Chondrocyte (in vitro differentiated cells): ENCODE data around the gene DSCAML1. TPM values are rescaled to one million over a fixed set of nuclear protein-coding genes. Genes with fewer than 3 reads are reported as not detected.

Experiments used
- DNase-seq: peaks from one replicate; pipeline ENCODE4 v3.0.0; 2021; ENCODE audit warnings: mixed read lengths, low spot score
- H3K27ac Mint-ChIP-seq: one replicate; pipeline ENCODE4 v1.8.0; 2021; ENCODE audit warnings: mild to moderate bottlenecking, moderate library complexity, mixed read lengths; ENCODE audit not compliant: unreplicated experiment
- H3K27me3 Mint-ChIP-seq: 2 replicates; pipeline ENCODE4 v1.8.0; 2021; ENCODE audit warnings: low read depth, mixed read lengths
- H3K36me3 Mint-ChIP-seq: 2 replicates; pipeline ENCODE4 v1.8.0; 2021; ENCODE audit warnings: low read depth, mixed read lengths
- H3K4me1 Mint-ChIP-seq: 2 replicates; pipeline ENCODE4 v1.8.0; 2021; ENCODE audit warnings: low read depth, mild to moderate bottlenecking, mixed read lengths
- H3K4me3 Mint-ChIP-seq: one replicate; pipeline ENCODE4 v1.8.0; 2021; ENCODE audit warnings: mild to moderate bottlenecking, moderate library complexity, mixed read lengths; ENCODE audit not compliant: unreplicated experiment
- H3K9me3 Mint-ChIP-seq: 2 replicates; pipeline ENCODE4 v1.8.0; 2021; ENCODE audit warnings: low read depth, mixed read lengths
- total RNA-seq: library from RNA; stranded (reverse); gene quantifications from 3 replicates; pipeline ENCODE4 v1.2.1, GENCODE V29; 2021
- TF ChIP-seq, protein P1 (sequence below): fragments of 200-600 bp; sonication (generic); IDR thresholded peaks from 2 replicates; pipeline ENCODE4 v1.5.0; 2021; ENCODE audit warnings: antibody characterized with exemption, mild to moderate bottlenecking, moderate library complexity

Gene DSCAML1
- total RNA-seq, 1 donor from 2014 or later = not detected

DNA sequence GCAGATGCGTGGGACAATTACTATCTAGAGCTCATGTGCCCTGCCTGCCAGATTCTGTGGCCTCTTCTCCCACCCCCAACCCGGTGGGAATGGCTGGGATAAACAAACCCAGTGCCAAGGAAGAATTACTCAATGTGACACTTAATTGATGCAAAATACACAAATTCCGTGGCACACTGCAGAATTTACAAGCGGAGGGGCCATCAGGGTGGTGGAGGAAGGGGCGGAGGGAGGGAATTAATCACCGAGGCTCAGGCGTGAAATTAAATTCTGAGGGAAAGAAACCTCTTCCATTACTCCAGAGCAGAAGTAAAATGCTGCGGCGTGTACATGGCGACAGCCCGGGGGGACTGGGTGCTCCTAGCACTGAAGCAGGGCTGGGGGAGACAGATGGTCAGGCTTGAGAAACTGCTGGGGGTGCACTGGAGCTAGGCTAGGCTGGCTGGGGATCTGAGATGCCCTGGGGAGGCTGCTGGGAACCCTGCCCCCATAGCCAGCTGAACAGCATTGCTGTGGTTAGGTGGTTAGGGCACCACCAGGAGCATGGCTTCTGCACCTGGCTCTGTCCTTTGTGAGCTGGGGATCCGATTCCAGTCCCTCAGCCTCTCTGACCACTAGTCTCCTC is 268.8 kb downstream of the DSCAML1 start:
- peaks cover 30% of the 10 kb centered on the region for H3K27me3 Mint-ChIP-seq

GRCh38 chr11:117527271-117527670 is 269.7 kb downstream of the DSCAML1 start:
- H3K36me3 Mint-ChIP-seq = no peaks in the 10 kb centered on the region
- no peaks in the 10 kb centered on the region for H3K9me3 Mint-ChIP-seq
- TF ChIP-seq, protein P1, sequence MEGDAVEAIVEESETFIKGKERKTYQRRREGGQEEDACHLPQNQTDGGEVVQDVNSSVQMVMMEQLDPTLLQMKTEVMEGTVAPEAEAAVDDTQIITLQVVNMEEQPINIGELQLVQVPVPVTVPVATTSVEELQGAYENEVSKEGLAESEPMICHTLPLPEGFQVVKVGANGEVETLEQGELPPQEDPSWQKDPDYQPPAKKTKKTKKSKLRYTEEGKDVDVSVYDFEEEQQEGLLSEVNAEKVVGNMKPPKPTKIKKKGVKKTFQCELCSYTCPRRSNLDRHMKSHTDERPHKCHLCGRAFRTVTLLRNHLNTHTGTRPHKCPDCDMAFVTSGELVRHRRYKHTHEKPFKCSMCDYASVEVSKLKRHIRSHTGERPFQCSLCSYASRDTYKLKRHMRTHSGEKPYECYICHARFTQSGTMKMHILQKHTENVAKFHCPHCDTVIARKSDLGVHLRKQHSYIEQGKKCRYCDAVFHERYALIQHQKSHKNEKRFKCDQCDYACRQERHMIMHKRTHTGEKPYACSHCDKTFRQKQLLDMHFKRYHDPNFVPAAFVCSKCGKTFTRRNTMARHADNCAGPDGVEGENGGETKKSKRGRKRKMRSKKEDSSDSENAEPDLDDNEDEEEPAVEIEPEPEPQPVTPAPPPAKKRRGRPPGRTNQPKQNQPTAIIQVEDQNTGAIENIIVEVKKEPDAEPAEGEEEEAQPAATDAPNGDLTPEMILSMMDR = no peak
- H3K4me3 Mint-ChIP-seq = no peak overlapping the region
- no peak overlapping the region for H3K27ac Mint-ChIP-seq
- no peak for DNase-seq
- H3K4me1 Mint-ChIP-seq = no peaks in the 10 kb centered on the region
- peaks cover 25% of the 10 kb centered on the region for H3K27me3 Mint-ChIP-seq

More for the DNA sequence above, 268.8 kb downstream of the DSCAML1 start:
- no peak for DNase-seq
- Mint-ChIP-seq H3K27ac (no peak overlapping the region), H3K4me1 (no peaks in the 10 kb centered on the region), H3K36me3 (no peaks in the 10 kb centered on the region), H3K9me3 (no peaks in the 10 kb centered on the region), H3K4me3 (no peak overlapping the region)
- TF ChIP-seq, protein P1 = no peak

DNA sequence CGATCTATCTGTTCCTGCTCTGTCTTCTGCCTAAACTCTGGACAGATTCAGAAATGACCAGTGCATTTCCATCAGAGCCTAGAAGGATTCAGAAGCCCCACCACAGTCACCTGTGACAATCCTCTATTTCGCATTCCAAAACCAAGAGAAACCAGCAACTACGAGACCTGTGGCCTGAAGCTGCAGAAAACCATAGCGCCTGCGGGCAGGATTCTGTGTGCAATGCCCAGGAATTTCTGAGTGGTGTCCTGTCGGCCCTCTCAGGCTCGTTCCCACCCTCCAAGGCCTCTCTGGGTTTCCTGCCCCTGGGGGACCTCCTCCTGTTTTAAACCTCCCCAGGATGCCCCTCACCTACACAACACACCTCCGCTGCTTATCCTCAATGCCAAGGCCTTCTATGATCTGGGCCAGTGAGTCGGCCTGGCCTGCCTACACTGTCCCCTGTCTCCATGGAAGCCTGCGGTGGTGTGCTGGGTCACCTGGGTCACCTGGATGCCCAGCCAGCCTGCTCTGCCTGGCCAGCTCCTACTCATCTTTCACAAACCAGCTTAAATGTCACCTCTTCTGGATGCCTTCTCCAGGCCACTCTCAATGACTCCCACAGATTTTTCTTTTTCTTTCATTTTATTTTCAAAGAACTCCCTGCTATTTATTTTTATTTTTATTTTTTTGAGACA is 271.0 kb downstream of the DSCAML1 start:
- no peak overlapping the region for H3K27ac Mint-ChIP-seq

GRCh38 chr11:117524468-117525183 is 272.4 kb downstream of the DSCAML1 start:
- peaks cover 12% of the 10 kb centered on the region for H3K27me3 Mint-ChIP-seq
- H3K9me3 Mint-ChIP-seq = no peaks in the 10 kb centered on the region

More for the DNA sequence above, 271.0 kb downstream of the DSCAML1 start:
- Mint-ChIP-seq H3K27me3 (peaks cover 20% of the 10 kb centered on the region), H3K4me3 (no peak overlapping the region), H3K36me3 (no peaks in the 10 kb centered on the region), H3K9me3 (no peaks in the 10 kb centered on the region), H3K4me1 (no peaks in the 10 kb centered on the region)
- TF ChIP-seq, protein P1 = no peak
- DNase-seq = no peak

GRCh38 chr11:117523680-117524079 is 273.3 kb downstream of the DSCAML1 start:
- H3K27me3 Mint-ChIP-seq = peaks cover 13% of the 10 kb centered on the region
- H3K4me3 Mint-ChIP-seq = no peak overlapping the region
- H3K27ac Mint-ChIP-seq = no peak overlapping the region
- H3K36me3 Mint-ChIP-seq = no peaks in the 10 kb centered on the region
- no peak for DNase-seq
- H3K4me1 Mint-ChIP-seq = no peaks in the 10 kb centered on the region
- no peaks in the 10 kb centered on the region for H3K9me3 Mint-ChIP-seq
- TF ChIP-seq, protein P1 = no peak

More at GRCh38 chr11:117524468-117525183, 272.4 kb downstream of the DSCAML1 start:
- Mint-ChIP-seq H3K4me3 (no peak overlapping the region), H3K36me3 (no peaks in the 10 kb centered on the region), H3K27ac (no peak overlapping the region), H3K4me1 (no peaks in the 10 kb centered on the region)
- TF ChIP-seq, protein P1 = no peak
- DNase-seq = peak; percentile 80
